Suprapubic skin (tissue), 4 donors: Measurements from ENCODE around the gene RPS2.

Experiments
- EP300 ChIP-seq: sonication (generic); formaldehyde crosslinking; IDR thresholded peaks from one replicate; pipeline ENCODE4 v1.6.1; 2017; ENCODE audit warnings: antibody characterized with exemption
- POLR2A ChIP-seq, 2 donors: fragments of 450-650 bp; IDR thresholded peaks; one replicate each; pipeline ENCODE4 v1.6.1; 2017; ENCODE audit warnings: antibody characterized with exemption in 2 of 2, mild to moderate bottlenecking in 2 of 2, moderate library complexity in 2 of 2
- POLR2AphosphoS5 ChIP-seq, 3 donors: sonication (generic); formaldehyde crosslinking; IDR thresholded peaks; one replicate each; pipeline ENCODE4 v1.6.1; 2017; ENCODE audit warnings: antibody characterized with exemption in 3 of 3
- TF ChIP-seq, protein P1 (sequence below), 2 donors: fragments of 200-600 bp in 1 of 2; fragments of 450-650 bp in 1 of 2; sonication (generic) in 1 of 2; IDR thresholded peaks; one replicate each; pipeline ENCODE4 v1.5.1; 2016 to 2019; ENCODE audit warnings: antibody characterized with exemption in 2 of 2, mild to moderate bottlenecking in 1 of 2, moderate library complexity in 1 of 2

DNA sequence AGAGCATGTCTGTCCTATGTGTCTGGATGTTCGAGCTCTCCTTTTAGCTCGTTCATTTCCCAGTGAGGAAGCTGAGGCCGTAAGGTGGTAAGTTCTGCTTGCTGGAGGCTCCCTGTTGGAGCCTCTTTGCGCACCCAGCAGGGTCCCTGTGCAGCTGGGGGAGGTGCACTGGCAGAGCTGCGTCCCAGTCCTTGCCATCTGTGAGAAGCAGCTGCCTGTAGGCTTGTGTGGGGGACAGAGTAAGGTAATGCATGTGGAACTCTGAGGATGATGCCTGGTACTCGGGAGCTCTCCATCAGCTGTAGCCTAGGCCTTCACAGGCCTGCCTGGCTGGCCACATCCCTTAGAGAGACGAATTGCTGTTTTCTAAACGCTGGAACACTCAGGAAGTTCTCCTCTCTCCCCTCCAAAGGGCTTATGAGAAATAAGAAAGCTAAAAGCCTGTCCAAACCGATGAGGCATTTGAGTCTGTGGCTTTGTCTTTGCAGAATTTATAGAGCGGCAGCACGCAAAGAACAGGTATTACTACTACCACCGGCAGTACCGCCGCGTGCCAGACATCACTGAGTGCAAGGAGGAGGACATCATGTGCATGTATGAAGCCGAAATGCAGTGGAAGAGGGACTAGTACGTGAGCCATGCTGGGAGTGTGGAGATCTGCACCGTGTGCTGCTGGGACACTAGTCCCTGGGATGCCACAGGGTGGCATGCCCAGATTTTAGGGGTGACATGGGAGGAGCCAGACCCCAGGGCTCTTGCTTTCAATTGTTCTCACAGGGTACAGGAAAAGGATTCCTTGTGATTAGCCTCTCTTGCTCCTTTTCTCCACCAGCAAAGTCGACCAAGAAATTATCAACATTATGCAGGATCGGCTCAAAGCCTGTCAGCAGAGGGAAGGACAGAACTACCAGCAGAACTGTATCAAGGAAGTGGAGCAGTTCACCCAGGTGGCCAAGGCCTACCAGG, 3.7 kb downstream of the RPS2 start:
- TF ChIP-seq POLR2A (IDR thresholded peaks at IDR 0.05): no peak
- TF ChIP-seq, protein P1, sequence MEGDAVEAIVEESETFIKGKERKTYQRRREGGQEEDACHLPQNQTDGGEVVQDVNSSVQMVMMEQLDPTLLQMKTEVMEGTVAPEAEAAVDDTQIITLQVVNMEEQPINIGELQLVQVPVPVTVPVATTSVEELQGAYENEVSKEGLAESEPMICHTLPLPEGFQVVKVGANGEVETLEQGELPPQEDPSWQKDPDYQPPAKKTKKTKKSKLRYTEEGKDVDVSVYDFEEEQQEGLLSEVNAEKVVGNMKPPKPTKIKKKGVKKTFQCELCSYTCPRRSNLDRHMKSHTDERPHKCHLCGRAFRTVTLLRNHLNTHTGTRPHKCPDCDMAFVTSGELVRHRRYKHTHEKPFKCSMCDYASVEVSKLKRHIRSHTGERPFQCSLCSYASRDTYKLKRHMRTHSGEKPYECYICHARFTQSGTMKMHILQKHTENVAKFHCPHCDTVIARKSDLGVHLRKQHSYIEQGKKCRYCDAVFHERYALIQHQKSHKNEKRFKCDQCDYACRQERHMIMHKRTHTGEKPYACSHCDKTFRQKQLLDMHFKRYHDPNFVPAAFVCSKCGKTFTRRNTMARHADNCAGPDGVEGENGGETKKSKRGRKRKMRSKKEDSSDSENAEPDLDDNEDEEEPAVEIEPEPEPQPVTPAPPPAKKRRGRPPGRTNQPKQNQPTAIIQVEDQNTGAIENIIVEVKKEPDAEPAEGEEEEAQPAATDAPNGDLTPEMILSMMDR (IDR thresholded peaks at IDR 0.05): no peak
- no peak for TF ChIP-seq POLR2AphosphoS5 (IDR thresholded peaks at IDR 0.05)
- TF ChIP-seq EP300: no peak
